Endothelial cell (in vitro differentiated cells): ENCODE results near the gene DUOX2. TPM values are rescaled to one million over a fixed set of nuclear protein-coding genes. Genes with fewer than 3 reads are reported as not detected.

Source experiments
- DNase-seq: peaks from one replicate; pipeline ENCODE4 v3.0.0; 2021; ENCODE audit warnings: low spot score
- H3K27ac Mint-ChIP-seq: one replicate; pipeline ENCODE4 v1.8.0; 2021; ENCODE audit warnings: mixed read lengths, inconsistent platforms; ENCODE audit not compliant: unreplicated experiment
- H3K27me3 Mint-ChIP-seq: one replicate; pipeline ENCODE4 v1.8.0; 2021; ENCODE audit warnings: mild to moderate bottlenecking, moderate library complexity, mixed read lengths, inconsistent platforms; ENCODE audit not compliant: unreplicated experiment
- H3K36me3 Mint-ChIP-seq: one replicate; pipeline ENCODE4 v1.8.0; 2021; ENCODE audit warnings: mild to moderate bottlenecking, low read depth, mixed read lengths, inconsistent platforms; ENCODE audit not compliant: unreplicated experiment
- H3K4me1 Mint-ChIP-seq: one replicate; pipeline ENCODE4 v1.8.0; 2021; ENCODE audit warnings: mild to moderate bottlenecking, mixed read lengths, inconsistent platforms; ENCODE audit not compliant: unreplicated experiment
- H3K4me3 Mint-ChIP-seq: one replicate; pipeline ENCODE4 v1.8.0; 2021; ENCODE audit warnings: mild to moderate bottlenecking, mixed read lengths, inconsistent platforms; ENCODE audit not compliant: unreplicated experiment
- H3K9me3 Mint-ChIP-seq: one replicate; pipeline ENCODE4 v1.8.0; 2021; ENCODE audit warnings: mixed read lengths, inconsistent platforms; ENCODE audit not compliant: unreplicated experiment
- CTCF ChIP-seq: fragments of 200-600 bp; sonication (generic); IDR thresholded peaks from one replicate; pipeline ENCODE4 v1.5.0; 2021; ENCODE audit warnings: antibody characterized with exemption; ENCODE audit not compliant: unreplicated experiment
- total RNA-seq: library from RNA; stranded (reverse); fragmentation: NEBNext Ultra II Directional; extraction: Animal tissue kit (Norgen Biotek cat#: 25700); gene quantifications from one replicate; pipeline ENCODE4 v1.2.1, GENCODE V29; 2021; ENCODE audit not compliant: unreplicated experiment

The DUOX2 gene
- total RNA-seq, 1 donor from 2014 or later = 1.2 TPM

- Mint-ChIP-seq H3K4me1 (peaks cover 7% of the 10 kb centered on the region), H3K27me3 (peaks cover 46% of the 10 kb centered on the region), H3K36me3 (peaks cover 8% of the 10 kb centered on the region), H3K27ac (no peak overlapping the region), H3K9me3 (no peaks in the 10 kb centered on the region), H3K4me3 (no peak overlapping the region)
- TF ChIP-seq CTCF = no peak
- no peak for DNase-seq
Measured at GRCh38 chr15:45130291-45131000, 16.5 kb upstream of the DUOX2 start.

- no peaks in the 10 kb centered on the region for H3K9me3 Mint-ChIP-seq
- H3K36me3 Mint-ChIP-seq = peaks cover 8% of the 10 kb centered on the region
- peaks cover 44% of the 10 kb centered on the region for H3K27me3 Mint-ChIP-seq
- H3K27ac Mint-ChIP-seq = no peak within 1 kb of the TSS
- DNase-seq = peak; percentile 29
- H3K4me1 Mint-ChIP-seq = peaks cover 4% of the 10 kb centered on the region
- H3K4me3 Mint-ChIP-seq = no peak within 1 kb of the TSS
- no peak for TF ChIP-seq CTCF
Measured at GRCh38 chr15:45129651-45130129, 15.7 kb upstream of the DUOX2 start, which contains the start of the genes DUOX1 and DUOXA1. DUOX1 (plus strand) TSS chr15:45129994; CDS start chr15:45131967, 1,973 bp downstream. DUOXA1 (minus strand) TSS chr15:45129879; CDS start chr15:45123014, 6,865 bp downstream.

- H3K4me3 Mint-ChIP-seq = no peak overlapping the region
- peaks cover 2% of the 10 kb centered on the region for H3K4me1 Mint-ChIP-seq
- TF ChIP-seq CTCF = no peak
- DNase-seq = no peak
- no peaks in the 10 kb centered on the region for H3K9me3 Mint-ChIP-seq
- no peak overlapping the region for H3K27ac Mint-ChIP-seq
- H3K27me3 Mint-ChIP-seq = peaks cover 40% of the 10 kb centered on the region
- H3K36me3 Mint-ChIP-seq = peaks cover 8% of the 10 kb centered on the region
Measured at GRCh38 chr15:45128971-45129639, 15.1 kb upstream of the DUOX2 start.

GRCh38 chr15:45126535-45127158 lies 12.7 kb upstream of the DUOX2 start:
- peak; percentile 71 for TF ChIP-seq CTCF
- H3K36me3 Mint-ChIP-seq = peaks cover 3% of the 10 kb centered on the region
- no peak overlapping the region for H3K4me3 Mint-ChIP-seq
- peak; percentile 39 for DNase-seq
- no peak overlapping the region for H3K27ac Mint-ChIP-seq
- H3K9me3 Mint-ChIP-seq = no peaks in the 10 kb centered on the region
- H3K27me3 Mint-ChIP-seq = peaks cover 29% of the 10 kb centered on the region
- H3K4me1 Mint-ChIP-seq = peaks cover 11% of the 10 kb centered on the region
